Motor neuron (in vitro differentiated cells): ENCODE results near the gene MEIS1. TPM values are rescaled to one million over a fixed set of nuclear protein-coding genes. Genes with fewer than 3 reads are reported as not detected.

ENCODE experiments used
- ATAC-seq, 8 experiments: fragments of 200-7000 bp; cut with Tn5 transposase; replicated peaks in 6 of 8; 2 replicates each; pipeline ENCODE4 v1.8.0; 2021; ENCODE audit warnings: mild to moderate bottlenecking in 8 of 8, moderate library complexity in 8 of 8
- H3K27ac ChIP-seq, 2 donors: fragments of 250-450 bp; sonication (Bioruptor Pico); 2 replicates each; pipeline ENCODE4 v1.9.0; 2021; ENCODE audit warnings: antibody characterized with exemption in 2 of 2, mild to moderate bottlenecking in 2 of 2, moderate library complexity in 1 of 2
- H3K4me1 ChIP-seq, 2 donors: fragments of 250-450 bp; sonication (Bioruptor Pico); replicated peaks in 1 of 2; 2 replicates each; pipeline ENCODE4 v1.6.1; 2021; ENCODE audit warnings: antibody characterized with exemption in 2 of 2, mild to moderate bottlenecking in 2 of 2, moderate library complexity in 1 of 2
- H3K4me3 ChIP-seq, 5 donors: fragments of 250-450 bp; sonication (Bioruptor Pico); 2 replicates each; pipeline ENCODE4 v1.9.0; 2021; ENCODE audit warnings: antibody characterized with exemption in 5 of 5, mild to moderate bottlenecking in 5 of 5, moderate library complexity in 4 of 5
- WGBS, 10 experiments: fragments of 450-650 bp; shearing (Covaris generic); methylation state at CpG; one replicate each; pipeline ENCODE4 v1.0.0; 2022; 5-methylcytosine and 5-hydroxymethylcytosine counted together
- in situ Hi-C, 9 experiments: fragments of 400-800 bp; cut with MboI; loops; one replicate each; pipeline ENCODE4 v1.15.0; 2021; ENCODE audit warnings: low sequenced_read_pairs in 9 of 9, low pct_unique_long_range_greater_than_20kb in 2 of 9; ENCODE audit not compliant: unreplicated experiment in 9 of 9
- total RNA-seq, 8 experiments: library from RNA; unstranded; fragments of 300-600 nt; gene quantifications; 2 replicates each; pipeline versions ENCODE4 v1.2.3 to v1.2.4, GENCODE V29; 2022

The MEIS1 gene
- total RNA-seq, 8 experiments from 2014 or later: 11.7 to 241 (median 152) TPM

GRCh38 chr2:66433945-66434678 lies 813 bp upstream of the MEIS1 start:
- Histone ChIP-seq H3K4me1 (peaks cover 11 to 16% of the 10 kb centered on the region in 2 donors), H3K27ac (peak overlapping the region; percentile 93 to 96), H3K4me3 (peak overlapping the region; percentile 57 to 66 (median 61))
- 0% methylated on average over 1 to 11 of the region's 61 CpGs; no CpG with 5 or more reads in 5 of the 10 experiments for WGBS, 10 experiments
- in situ Hi-C loops: loop anchor here in 5 of 9 experiments (10.0 to 25.0 kb wide), 9 partner anchors 131 to 1603 kb away; no protein-coding TSS in a partner anchor
- ATAC-seq: peak; percentile 2 to 41 (median 12)

DNA sequence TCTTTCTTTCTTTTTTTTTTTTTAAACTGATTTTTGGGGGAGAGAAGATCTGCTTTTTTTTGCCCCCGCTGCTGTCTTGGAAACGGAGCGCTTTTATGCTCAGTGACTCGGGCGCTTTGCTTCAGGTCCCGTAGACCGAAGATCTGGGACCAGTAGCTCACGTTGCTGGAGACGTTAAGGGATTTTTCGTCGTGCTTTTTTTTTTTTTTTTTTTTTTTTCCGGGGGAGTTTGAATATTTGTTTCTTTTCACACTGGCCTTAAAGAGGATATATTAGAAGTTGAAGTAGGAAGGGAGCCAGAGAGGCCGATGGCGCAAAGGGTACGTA lies 587 bp downstream of the MEIS1 start:
- no peak for ATAC-seq
- Histone ChIP-seq H3K4me1 (peaks cover 5% of the 10 kb centered on the region in 2 donors), H3K4me3 (peak overlapping the region; percentile 57 to 66 (median 61)), H3K27ac (peak overlapping the region; percentile 93 to 96)
- in situ Hi-C loops: loop anchor here in 5 of 9 experiments (10.0 to 25.0 kb wide), 9 partner anchors 129 to 1602 kb away; no protein-coding TSS in a partner anchor
- WGBS, 10 experiments: 0 to 3% (median 0%) methylated on average over 5 to 15 of the region's 15 CpGs

DNA sequence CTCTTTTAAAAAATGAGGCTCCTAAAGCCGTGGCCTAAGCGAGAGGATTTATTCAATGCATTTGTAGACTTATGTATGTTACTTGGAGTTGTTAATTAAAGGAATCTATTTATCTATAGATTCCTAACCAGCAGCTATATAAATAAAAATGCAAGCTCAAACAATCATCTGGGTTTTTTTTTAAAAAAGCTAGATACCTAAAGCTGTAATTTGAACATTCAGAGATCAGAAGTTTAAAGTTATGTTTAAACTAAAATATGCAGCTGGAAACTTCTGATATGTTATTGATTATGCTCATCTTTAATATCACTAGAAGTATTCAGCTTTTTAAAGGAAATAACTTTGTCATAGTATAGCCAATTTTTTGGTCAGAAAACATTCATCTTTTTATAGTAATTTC lies 1.0 kb downstream of the MEIS1 start:
- Histone ChIP-seq H3K4me3 (peak overlapping the region; percentile 57 to 66 (median 61)), H3K4me1 (peaks cover under 1 to 2% of the 10 kb centered on the region in 2 donors), H3K27ac (peak overlapping the region; percentile 93 to 96)
- ATAC-seq: no peak
- in situ Hi-C loops: loop anchor here in 5 of 9 experiments (10.0 to 25.0 kb wide), 9 partner anchors 129 to 1601 kb away; no protein-coding TSS in a partner anchor
- 0 to 10% (median 0%) methylated on average over 1 to 2 of the region's 2 CpGs for WGBS, 10 experiments

DNA sequence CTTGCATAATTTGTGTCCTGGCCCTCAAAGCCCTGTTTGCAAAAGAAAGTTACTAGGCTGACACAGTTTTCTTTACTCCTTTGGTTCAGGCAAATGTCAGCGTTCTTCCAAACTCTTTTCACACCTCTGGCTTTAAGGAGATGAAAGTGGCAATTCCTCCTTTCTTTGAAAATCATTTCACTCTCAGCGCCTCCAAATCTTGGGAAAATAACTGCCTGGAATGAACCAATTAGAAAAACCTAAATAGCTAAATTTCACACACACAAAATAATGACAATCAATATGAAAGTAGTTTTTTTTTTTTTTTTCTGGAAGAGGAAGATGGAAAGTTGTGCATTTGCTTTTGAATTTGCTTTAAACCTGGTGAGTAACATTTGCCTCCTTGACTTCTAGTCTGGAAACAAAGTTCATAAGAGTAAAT lies 1.7 kb downstream of the MEIS1 start:
- no peak for ATAC-seq
- Histone ChIP-seq H3K4me3 (peak overlapping the region; percentile 57 to 66 (median 61)), H3K4me1 (peaks cover 0 to 8% of the 10 kb centered on the region in 2 donors), H3K27ac (peak overlapping the region; percentile 93 to 96)
- in situ Hi-C loops: loop anchor here in 5 of 9 experiments (10.0 to 25.0 kb wide), 9 partner anchors 128 to 1601 kb away; no protein-coding TSS in a partner anchor
- 0 to 10% (median 0%) methylated on average over 1 to 2 of the region's 2 CpGs for WGBS, 10 experiments

GRCh38 chr2:66437109-66437690 lies 2.3 kb downstream of the MEIS1 start:
- Histone ChIP-seq H3K4me3 (peak overlapping the region; percentile 57 to 66 (median 61)), H3K27ac (peak overlapping the region; percentile 93 to 96), H3K4me1 (peaks cover 3 to 10% of the 10 kb centered on the region in 2 donors)
- in situ Hi-C loops: loop anchor here in 5 of 9 experiments (10.0 to 25.0 kb wide), 9 partner anchors 128 to 1600 kb away; no protein-coding TSS in a partner anchor
- 0 to 2% (median 0%) methylated on average over 4 to 14 of the region's 14 CpGs for whole genome bisulfite sequencing, 10 experiments
- no peak for ATAC-seq

- in situ Hi-C loops: loop anchor here in 5 of 9 experiments (10.0 to 25.0 kb wide), 9 partner anchors 127 to 1599 kb away; no protein-coding TSS in a partner anchor
- no peak for ATAC-seq
These were observed 3.0 kb downstream of the MEIS1 start for GRCh38 chr2:66437691-66438497.

GRCh38 chr2:66438498-66438833 lies 3.5 kb downstream of the MEIS1 start:
- in situ Hi-C loops: loop anchor here in 5 of 9 experiments (10.0 to 25.0 kb wide), 9 partner anchors 126 to 1599 kb away; no protein-coding TSS in a partner anchor
- Histone ChIP-seq H3K27ac (peak overlapping the region; percentile 93 to 96), H3K4me3 (peak overlapping the region; percentile 57 to 66 (median 61)), H3K4me1 (peaks cover 14 to 19% of the 10 kb centered on the region in 2 donors)
- ATAC-seq: no peak
- WGBS, 10 experiments: 0 to 8% (median 2%) methylated on average over 5 to 8 of the region's 8 CpGs; no CpG with 5 or more reads in 1 of the 10 experiments

More at GRCh38 chr2:66437691-66438497, 3.0 kb downstream of the MEIS1 start:
- WGBS, 10 experiments: 0 to 10% (median 0%) methylated on average over 1 to 13 of the region's 22 CpGs; no CpG with 5 or more reads in 1 of the 10 experiments
- Histone ChIP-seq H3K4me3 (peak overlapping the region; percentile 57 to 66 (median 61)), H3K4me1 (peaks cover 10 to 13% of the 10 kb centered on the region in 2 donors), H3K27ac (peak overlapping the region; percentile 93 to 96)

DNA sequence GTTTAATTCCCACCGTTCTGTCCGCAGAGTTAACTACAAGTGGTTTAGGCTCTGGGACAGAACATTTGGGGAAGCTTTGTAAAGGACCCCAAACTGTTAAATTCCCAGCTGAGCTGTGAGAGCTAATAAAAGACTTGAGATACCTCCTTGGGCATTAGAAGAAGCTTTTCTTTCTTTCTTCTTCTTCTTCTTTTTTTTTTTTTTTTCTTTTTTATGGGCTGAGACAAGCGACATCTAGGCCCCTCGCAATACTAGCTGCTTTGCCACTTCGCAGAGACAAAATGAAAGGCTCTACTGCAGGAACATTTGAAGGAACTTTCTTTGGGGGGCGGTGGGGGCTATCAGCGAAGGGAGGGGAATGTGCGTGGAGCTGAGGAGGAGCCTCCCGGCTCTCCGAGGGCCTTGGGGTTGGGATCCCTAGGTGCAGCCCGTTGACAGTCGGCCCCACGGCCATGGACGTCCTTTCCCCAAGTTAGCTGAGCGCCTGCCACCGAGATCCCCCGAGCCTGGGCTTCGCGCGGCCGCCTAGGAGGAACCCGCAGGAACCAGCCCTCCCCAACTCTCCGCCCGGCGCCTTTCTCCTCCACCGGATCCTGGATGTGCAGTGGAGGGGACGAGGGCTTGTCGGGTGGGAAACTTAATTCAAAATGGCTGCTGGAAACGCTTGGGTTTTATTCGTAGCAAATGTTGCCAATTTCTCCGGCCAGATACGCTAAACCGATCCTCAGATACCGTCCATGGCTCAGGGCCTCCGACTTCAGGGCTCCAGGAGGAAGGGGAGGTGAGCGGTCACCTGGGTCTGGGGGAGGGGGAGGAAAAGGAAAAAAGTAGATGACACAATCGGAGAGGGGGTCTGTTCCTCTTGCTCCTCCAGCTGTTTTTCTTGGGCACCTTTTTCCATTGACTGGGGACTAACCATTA lies 4.2 kb downstream of the MEIS1 start:
- no peak for ATAC-seq
- in situ Hi-C loops: loop anchor here in 5 of 9 experiments (10.0 to 25.0 kb wide), 9 partner anchors 126 to 1598 kb away; no protein-coding TSS in a partner anchor
- H3K4me1 ChIP-seq: peaks cover 18 to 25% of the 10 kb centered on the region in 2 donors

DNA sequence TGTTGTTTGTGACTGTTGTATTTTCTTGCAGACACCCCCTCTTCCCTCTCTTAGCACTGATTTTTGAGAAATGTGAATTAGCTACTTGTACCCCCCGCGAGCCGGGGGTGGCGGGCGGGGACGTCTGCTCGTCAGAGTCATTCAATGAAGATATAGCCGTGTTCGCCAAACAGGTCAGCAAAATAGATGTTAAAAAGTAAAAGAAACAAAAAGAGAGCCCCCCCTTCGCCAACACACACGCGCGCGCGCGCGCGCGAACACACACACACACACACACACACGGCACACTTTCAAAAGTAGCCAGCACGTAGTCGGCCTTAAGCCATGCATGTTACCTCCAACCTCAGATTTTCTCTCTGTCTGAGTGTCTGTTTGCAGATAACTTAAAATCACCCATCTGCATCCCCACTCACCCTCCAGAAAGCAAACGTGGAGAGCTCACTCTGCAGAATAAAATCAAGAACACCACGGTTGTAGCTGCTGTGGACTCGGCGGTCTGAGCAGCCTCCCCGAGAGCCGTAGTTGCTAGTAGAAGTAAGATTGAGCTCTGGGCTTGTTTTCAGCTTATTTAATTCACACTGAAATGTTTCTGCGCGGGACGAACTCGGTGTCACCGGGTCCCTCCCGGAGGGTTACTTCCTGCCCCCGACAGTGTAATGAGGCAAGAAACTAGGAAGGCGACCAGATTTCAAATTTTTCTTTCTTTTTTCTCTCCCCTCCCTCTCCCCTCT lies 5.1 kb downstream of the MEIS1 start:
- H3K4me1 ChIP-seq: peaks cover 26 to 34% of the 10 kb centered on the region in 2 donors
- in situ Hi-C loops: loop anchor here in 6 of 9 experiments (10.0 to 25.0 kb wide), 10 partner anchors 125 to 1597 kb away; no protein-coding TSS in a partner anchor
- peak in 1 of 8 experiments; percentile 5 for ATAC-seq
- peak overlapping the region; percentile 57 to 66 (median 61) for H3K4me3 ChIP-seq
- WGBS, 10 experiments: 0 to 5% (median 0%) methylated on average over 2 to 25 of the region's 36 CpGs; no CpG with 5 or more reads in 2 of the 10 experiments
- H3K27ac ChIP-seq: peak overlapping the region; percentile 93 to 96

More for the DNA sequence above, 4.2 kb downstream of the MEIS1 start:
- Histone ChIP-seq H3K4me3 (peak overlapping the region; percentile 57 to 66 (median 61)), H3K27ac (peak overlapping the region; percentile 93 to 96)
- WGBS, 10 experiments: 0 to 26% (median 2%) methylated on average over 2 to 10 of the region's 37 CpGs

- ATAC-seq: peak in 7 of 8 experiments; percentile 11 to 49 (median 38)
- in situ Hi-C loops: loop anchor here in 6 of 9 experiments (10.0 to 25.0 kb wide), 9 partner anchors 134 to 1596 kb away; no protein-coding TSS in a partner anchor
- peak overlapping the region; percentile 57 to 66 (median 61) for H3K4me3 ChIP-seq
- WGBS, 10 experiments: 0% methylated on average over 1 to 6 of the region's 20 CpGs; no CpG with 5 or more reads in 7 of the 10 experiments
- peak overlapping the region; percentile 93 to 96 for H3K27ac ChIP-seq
- H3K4me1 ChIP-seq: peaks cover 31 to 43% of the 10 kb centered on the region in 2 donors
These were observed 6.0 kb downstream of the MEIS1 start for GRCh38 chr2:66440708-66441497.
